ACHN (cell line): ENCODE data around the gene PHLDA3.
"Not testable (repeated sequence)": the region's sequence is repeated elsewhere in the genome, so short reads cannot be mapped to it uniquely, and the experiment has no call there.

Experiments used
- DNase-seq: peaks from one replicate; pipeline ENCODE4 v3.0.0-alpha.2; 2015
- in situ Hi-C: cut with HindIII; loops from 2 replicates; pipeline ENCODE4 v1.10.0; 2017; ENCODE audit warnings: low sequenced_read_pairs, low pct_ligation_motif_present, low pct_unique_long_range_greater_than_20kb

The PHLDA3 gene

DNA sequence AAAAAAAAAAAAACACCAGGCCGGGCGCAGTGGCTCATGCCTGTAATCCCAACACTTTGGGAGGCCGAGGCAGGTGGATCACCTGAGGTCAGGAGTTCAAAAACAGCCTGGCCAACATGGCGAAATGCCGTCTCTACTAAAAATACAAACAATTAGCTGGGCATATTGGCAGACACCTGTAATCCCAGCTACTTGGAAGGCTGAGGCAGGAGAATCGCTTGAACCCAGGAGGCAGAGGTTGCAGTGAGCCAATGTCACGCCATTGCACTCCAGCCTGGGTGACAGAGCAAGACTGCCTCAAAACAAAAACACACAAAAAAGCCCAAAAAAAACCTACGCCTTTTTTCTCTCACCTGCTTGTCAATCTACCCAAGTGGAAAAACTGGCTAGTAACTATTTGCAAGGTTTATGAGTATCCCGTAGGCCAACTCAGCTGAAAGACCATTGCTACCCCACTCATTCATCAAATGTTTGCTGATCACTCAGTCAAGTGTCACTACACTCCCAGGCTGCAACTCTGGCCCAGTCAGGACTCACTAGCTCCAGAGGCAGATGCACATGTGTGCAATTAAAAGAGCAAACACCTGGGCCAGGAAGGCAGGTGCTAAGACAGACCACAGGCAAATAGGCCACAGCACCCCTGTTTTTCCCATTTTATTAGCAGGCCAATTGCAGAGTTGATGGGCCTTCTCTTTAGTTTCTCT lies 36.0 kb upstream of the PHLDA3 start:
- no peak for DNase-seq
- in situ Hi-C loops = no loop called here

DNA sequence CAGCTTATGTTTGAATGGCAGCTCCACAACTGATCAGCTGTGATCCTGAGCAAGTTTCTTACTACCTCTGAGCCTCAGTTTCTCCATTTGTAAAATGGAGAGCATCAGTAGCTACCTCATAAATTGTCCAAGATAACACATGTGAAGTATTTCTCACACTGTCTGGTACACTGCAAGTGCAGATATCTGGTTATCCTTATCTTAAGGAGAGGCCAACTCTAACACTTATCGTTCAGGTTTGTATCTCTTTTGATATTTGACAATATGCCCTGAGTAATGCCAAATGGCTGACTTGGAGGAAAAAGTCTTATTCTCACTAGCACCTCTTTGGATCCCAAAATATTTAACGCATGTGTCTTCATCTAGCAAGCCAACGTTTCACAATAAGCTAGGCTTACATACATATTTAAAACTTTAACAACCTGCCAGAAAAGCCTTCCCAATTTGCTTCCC lies 35.2 kb upstream of the PHLDA3 start:
- no peak for DNase-seq
- in situ Hi-C loops = no loop called here

- in situ Hi-C loops = no loop called here
- DNase-seq = no peak
Observed at GRCh38 chr1:201503397-201504176, 34.6 kb upstream of the PHLDA3 start.

- in situ Hi-C loops = no loop called here
- no peak for DNase-seq
Observed at GRCh38 chr1:201502511-201502857, 33.5 kb upstream of the PHLDA3 start.

- in situ Hi-C loops = no loop called here
- no peak for DNase-seq
Observed at GRCh38 chr1:201501812-201502510, 33.0 kb upstream of the PHLDA3 start.

GRCh38 chr1:201501144-201501543 lies 32.2 kb upstream of the PHLDA3 start:
- in situ Hi-C loops = no loop called here
- no peak for DNase-seq

GRCh38 chr1:201500670-201501120 lies 31.7 kb upstream of the PHLDA3 start:
- DNase-seq = no peak
- in situ Hi-C loops = no loop called here

DNA sequence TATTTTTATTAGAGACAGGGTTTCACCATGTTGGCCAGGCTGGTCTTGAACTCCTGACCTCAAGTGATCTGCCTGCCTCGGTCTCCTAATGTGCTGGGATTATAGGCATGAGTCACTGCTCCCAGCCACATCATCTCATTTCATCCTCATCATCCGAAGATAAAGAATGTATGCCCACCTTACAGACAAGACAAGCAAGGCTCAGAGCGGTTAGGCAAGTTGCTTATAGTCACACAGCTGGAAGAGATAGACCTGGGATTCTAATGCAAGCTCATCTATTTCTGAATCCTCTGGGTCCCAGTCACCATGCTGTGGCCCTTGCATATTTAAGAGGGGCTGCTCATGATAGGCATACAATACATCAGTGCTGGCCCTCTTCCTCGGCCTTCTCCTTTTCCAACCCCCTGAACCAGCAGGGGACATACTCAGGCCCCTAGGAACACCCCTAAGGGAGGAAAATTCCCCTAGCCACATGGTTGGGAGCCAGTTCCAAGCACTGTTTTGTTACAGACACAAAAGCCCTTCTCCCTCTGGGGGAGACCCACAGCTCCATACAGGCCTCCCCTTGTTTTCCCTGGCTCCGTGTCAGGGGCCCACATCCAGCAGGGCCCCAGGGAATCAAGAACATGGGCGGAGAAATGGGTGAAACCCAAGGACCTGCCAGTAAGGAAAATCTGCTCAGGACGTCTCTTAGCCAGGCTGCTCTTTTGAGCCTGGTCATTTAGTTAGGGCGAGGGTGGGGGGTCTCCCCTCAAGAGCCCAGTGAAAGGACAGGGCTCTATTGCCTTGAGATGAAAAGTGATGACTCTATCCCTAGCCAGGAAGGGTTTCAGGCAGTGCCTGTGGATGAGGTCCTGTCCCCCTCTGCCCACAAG lies 31.0 kb upstream of the PHLDA3 start:
- in situ Hi-C loops = no loop called here
- DNase-seq = no peak

GRCh38 chr1:201499191-201499590 lies 30.2 kb upstream of the PHLDA3 start:
- in situ Hi-C loops = no loop called here
- DNase-seq = no peak

GRCh38 chr1:201498621-201499020 lies 29.6 kb upstream of the PHLDA3 start:
- in situ Hi-C loops = no loop called here
- no peak for DNase-seq

- DNase-seq = no peak
- in situ Hi-C loops = no loop called here
Observed at GRCh38 chr1:201497935-201498509, 29.0 kb upstream of the PHLDA3 start.

GRCh38 chr1:201496296-201496690 lies 27.3 kb upstream of the PHLDA3 start:
- in situ Hi-C loops = no loop called here
- no peak for DNase-seq

- DNase-seq = no peak
- in situ Hi-C loops = no loop called here
Observed at GRCh38 chr1:201495551-201496295, 26.7 kb upstream of the PHLDA3 start.

DNA sequence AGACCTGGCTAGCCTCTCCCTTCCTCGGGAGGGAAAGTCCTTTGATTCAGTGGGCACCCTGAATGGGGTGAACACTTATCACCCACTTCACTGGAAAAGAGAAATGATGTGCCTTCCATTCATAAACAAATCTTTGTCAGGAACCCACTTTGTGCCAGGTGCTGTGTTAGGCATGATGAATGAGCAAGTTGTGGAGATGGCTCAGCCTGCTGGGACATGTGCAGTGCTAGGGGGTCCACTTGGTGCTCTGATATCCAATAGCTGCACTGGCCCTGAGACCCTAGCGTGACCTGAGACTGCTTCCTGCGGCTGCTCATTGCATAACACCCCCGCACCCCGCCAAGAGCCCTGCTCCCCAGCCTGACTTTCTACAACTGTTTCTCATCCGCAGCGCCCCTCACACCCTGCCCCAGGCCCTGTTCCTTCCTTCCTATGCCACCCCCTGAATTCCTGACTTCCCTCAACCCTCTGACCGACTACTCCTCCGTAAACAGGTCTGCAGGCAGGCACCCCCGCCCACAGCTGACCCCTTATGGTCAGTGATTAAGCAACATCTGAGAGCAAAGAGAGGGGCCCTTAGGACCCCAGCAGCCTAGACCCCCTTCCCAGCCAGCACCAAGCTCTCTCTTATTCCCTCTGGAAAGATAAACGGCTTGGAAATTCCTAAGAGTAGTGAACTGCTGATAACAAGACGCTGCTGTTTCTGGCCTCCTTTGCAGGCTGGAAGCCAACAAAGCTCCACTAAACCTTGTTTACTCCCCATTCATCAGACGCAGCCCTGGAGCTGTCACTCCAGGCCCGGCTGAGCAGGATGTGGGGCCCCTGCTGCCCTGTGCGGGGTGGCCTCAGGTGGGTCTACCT lies 25.0 kb upstream of the PHLDA3 start:
- in situ Hi-C loops = no loop called here
- DNase-seq = no peak

- in situ Hi-C loops, DNase-seq: not testable (repeated sequence)
Observed at GRCh38 chr1:201493026-201493656, 24.2 kb upstream of the PHLDA3 start.

DNA sequence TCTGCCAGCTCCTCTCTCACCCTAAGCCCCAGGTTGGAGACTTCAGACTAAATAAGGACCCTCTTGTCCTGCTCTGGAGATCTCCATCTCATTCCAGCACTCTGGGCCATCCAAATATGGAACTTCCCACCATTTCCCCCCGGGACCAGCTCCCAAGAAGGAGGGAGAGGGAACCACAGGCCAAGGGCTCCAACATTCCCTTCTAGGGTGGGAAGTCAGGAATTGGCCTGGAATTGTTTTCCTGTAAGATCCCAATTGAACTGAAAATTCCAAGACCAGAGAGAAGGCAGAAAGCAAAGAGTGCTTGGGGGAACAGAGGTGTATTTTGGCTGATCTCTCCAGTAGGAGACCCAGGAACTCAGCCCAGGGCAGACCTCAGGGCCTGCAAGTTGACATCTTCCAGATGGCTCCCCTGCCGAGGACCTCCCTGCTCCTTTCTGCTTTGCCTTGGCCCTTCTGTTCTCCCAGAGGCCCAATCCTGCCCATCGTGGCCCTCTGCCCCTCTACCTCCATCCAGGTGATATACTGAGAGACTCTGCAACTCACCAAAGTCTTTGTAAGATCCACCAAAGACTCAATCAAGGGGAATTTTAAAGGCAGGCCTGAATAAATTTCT lies 23.0 kb upstream of the PHLDA3 start:
- DNase-seq = no peak
- in situ Hi-C loops = no loop called here
